KOPT-K1 (cell line): ENCODE results near the gene PRRG2.

Experiments
- H3K27ac ChIP-seq: fragments of 200-600 bp; sonication (generic); 2 replicates; pipeline ENCODE4 v1.5.1; 2016; ENCODE audit warnings: antibody characterized with exemption, mild to moderate bottlenecking, low read depth, low read length; ENCODE audit not compliant: poor library complexity, severe bottlenecking
- H3K36me3 ChIP-seq: fragments of 200-600 bp; sonication (generic); 2 replicates; pipeline ENCODE4 v1.5.1; 2017; ENCODE audit warnings: antibody characterized with exemption, mild to moderate bottlenecking, low read length, moderate library complexity; ENCODE audit not compliant: insufficient read depth
- H3K9me3 ChIP-seq: fragments of 200-600 bp; sonication (generic); 2 replicates; pipeline ENCODE4 v1.5.1; 2017; ENCODE audit warnings: antibody characterized with exemption, low read length, mild to moderate bottlenecking; ENCODE audit not compliant: insufficient read depth, poor library complexity, severe bottlenecking

The PRRG2 gene

DNA sequence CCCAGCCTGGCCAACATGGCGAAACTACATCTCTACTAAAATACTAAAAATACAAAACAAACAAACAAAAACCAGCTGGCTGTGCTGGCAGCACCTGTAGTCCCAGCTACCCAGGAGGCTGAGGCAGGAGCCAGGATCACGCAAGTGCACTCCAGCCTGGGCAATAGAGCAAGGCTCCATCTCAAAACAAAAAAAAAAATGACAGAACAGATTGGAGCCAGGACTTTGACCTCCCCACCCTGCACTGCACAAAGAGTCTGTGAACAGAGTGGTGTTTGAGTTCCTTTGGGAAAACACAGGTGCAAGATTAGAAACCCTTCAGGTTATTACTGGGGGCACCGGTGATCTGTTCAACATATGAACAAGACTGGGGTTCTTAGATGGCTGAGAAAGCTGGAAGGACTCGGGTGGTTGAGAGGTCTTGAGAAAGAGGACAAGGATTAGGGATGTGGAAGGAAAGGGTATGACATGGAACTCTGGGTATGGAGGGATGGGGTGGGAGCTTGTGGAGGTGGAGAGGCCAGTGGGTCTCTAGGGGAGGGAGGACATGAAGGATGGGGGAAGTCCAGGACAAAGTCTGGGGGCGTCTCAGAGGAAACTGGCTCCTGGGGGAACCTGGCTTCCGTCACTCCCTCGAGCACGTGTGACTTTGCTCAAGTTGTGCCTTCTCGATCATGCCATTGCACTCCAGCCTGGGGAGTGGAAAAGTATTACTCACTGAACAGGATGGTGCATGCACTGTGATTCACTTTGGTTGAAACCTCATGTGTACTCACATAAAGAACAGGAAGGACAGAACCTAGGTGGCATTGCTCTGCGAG, 27.5 kb upstream of the PRRG2 start:
- Histone ChIP-seq H3K36me3 (peaks cover 28% of the 10 kb centered on the region; the same call in 1 of the 2 replicates), H3K27ac (no peak overlapping the region), H3K9me3 (no peaks in the 10 kb centered on the region)

DNA sequence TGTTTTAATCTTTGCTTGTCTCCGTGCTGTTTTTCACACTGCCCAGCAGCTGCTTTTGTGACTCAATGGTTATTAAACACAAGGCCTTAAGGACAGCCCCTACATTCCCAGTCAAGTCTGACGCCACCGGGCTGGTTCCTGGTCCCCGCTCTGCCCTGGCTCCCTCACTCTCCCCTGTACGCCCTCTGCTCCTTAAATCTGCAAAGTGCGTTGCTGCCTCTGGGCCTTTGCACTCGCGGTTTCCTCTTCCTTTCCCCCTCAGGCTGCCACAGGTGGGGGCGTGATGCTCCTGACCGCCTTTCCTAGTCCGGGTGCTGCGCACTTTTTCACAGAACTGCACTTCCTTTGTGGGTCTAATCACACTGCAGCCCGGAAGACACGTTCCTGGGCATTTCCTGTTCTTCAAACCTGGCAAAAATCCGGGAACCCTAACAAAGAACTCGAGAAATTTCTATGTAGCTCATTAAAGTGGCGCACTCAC, 26.4 kb upstream of the PRRG2 start:
- Histone ChIP-seq H3K36me3 (peaks cover 39% of the 10 kb centered on the region), H3K9me3 (no peaks in the 10 kb centered on the region), H3K27ac (peak overlapping the region; percentile 12)

DNA sequence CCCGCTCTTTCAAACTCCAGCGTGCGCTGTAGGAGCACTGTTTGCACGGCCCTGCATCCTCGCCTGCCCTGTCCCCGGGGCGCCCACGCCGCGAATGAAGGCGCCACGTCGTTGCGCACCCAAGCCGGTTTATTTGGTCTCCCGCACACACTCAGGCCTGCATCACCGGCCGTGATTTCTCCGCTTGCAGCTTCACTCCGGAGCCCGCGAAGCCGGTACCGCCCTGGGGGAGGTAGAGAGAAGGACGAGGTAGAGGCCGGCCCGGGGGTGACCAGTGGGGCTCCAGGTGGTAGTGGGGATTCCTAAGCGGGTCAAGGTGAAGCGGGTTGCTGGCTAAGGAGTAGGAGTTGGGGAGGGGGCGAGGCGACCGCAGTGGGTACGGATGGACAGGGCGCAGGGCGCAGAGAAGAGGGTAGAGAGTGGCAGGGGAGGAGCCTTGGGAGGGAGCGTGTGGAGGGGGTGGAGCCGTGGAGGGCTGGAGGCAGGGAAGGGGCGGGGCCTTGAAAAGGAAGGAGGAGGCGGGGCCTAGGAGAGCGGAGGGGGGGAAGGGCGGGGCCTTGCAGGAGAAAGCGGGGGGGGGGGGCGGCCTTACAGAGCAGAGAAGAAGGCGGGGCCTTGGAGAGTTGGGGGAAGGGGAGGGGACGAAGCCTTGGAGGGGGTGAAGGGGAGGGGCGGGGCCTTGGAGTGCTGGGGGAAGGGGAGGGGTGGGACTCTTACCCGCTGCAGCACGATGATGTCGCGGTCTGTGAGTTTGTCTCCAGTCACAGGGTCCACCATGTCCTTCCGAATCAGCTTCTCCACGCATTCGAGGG, 25.3 kb upstream of the PRRG2 start:
- Histone ChIP-seq H3K27ac (no peak overlapping the region), H3K9me3 (no peaks in the 10 kb centered on the region), H3K36me3 (peaks cover 49% of the 10 kb centered on the region)

DNA sequence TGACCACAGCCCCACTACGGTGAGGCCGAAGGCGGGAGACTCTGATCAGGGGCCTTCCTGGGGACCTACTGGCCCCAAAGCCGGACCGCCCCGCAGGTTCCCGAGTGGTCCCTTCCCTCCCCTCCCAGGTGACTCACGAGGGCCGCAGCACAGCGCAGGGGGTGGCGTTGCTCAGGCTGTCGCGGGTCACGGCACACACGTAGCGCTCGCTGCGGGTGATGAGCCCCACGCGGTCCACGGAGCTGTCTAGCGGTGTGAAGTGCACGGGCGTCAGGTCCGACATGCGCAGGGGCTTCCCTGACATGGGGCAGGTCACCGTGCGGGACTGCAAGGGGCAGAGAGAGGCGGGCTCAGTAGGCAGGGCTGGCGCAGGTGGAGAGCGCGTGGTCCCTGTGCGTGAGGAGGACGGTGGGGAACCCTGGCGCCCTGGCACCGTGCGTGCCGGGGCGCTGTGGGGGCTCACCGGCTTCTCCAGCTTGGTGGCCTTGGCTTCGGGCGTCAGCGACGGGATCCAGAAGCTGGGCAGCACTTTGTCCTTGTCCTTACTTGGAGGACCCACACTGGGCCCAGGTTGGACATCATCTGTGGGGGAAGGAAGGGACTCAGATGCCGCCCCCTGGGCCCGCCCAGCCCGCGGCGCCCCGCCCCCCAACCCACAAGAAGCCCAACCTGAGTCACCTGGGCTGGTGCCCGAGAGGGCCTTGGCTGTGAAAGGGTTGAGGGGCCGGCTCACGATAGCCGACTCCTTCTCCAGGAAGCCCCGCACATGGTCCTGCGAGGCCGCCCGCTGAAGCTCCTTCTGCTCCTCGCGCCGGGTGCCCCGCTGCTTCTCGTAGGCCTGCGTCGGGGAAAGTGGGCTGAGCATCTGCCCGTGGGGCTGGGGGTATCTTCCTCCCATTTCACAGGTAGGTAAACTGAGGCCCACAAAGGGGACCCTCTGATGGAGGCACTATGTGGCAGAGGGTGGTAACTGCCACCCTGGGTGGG, 24.4 kb upstream of the PRRG2 start:
- Histone ChIP-seq H3K27ac (no peak overlapping the region), H3K36me3 (peaks cover 49% of the 10 kb centered on the region), H3K9me3 (no peaks in the 10 kb centered on the region)

DNA sequence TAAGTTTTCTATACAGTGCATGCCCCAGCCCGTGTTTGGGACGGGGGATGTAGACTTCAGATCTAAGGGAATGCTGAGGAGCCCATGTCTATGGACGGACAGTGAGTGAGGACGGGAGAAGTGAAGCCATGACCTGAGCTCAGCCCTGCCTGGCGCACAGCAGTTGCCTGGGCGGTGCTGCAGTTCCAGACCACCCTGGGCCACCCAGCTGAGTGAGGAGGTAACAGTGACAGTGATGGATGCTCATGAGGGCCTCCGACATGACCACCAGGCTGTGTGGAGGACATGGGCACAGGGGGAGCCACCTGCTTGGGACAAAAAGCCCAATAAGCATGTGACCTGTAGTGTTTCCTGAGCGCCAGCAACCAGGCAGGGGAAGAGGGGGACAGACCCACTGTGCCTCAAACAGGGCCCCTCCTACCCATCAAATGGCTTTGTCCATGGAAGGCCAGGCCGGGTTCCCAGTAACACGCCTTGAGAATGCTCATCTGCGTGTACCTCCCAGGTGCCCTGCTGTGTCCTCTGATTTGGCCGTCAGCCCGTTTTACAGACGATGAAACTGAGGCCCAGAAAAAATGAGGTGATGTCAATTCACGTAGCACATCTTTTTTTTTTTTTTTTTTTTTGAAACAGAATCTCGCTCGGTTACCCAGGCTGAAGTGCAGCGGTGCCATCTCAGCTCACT, 23.3 kb upstream of the PRRG2 start:
- peaks cover 49% of the 10 kb centered on the region for H3K36me3 ChIP-seq

DNA sequence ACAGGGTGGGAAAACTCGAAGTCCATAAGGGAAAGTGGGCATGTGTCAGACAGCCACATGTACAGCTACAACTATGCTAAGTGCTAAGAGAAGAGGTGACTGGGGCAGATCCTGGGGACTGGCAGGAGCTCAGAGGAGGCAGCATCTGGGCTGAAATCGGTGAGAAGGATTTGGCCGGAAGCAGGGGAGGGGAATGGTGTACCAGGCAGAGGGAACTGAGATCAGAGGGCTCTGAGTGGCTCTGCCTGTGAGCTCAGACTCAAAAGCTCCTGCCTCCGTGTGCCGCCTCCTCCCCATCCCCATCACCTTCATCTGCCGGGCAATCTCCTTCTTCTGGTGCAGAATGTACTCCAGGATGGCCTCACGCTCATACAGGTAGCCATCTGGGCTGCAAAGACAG, 22.5 kb upstream of the PRRG2 start:
- Histone ChIP-seq H3K27ac (no peak overlapping the region), H3K36me3 (peaks cover 49% of the 10 kb centered on the region), H3K9me3 (no peaks in the 10 kb centered on the region)

More for the DNA sequence above, 23.3 kb upstream of the PRRG2 start:
- H3K27ac ChIP-seq = no peak overlapping the region
- no peaks in the 10 kb centered on the region for H3K9me3 ChIP-seq

DNA sequence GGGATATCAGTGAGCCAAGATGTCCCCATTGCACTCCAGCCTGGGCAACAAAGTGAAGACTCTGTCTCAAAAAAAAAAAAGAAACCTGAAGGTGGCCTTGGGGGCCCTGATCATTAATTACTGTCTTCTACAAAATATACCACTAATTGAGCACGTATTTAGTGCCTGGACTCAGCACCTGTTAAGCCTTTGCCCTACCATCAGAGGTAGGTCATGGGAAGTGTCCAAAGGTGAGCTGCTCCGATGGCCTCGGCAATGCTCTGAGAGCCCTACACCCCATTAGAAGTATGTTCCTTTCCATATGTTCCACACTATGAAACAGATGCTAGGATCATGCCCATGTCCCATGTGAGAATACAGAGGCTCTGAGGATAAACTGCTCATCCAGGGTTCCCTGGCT, 21.7 kb upstream of the PRRG2 start:
- peaks cover 51% of the 10 kb centered on the region for H3K36me3 ChIP-seq

DNA sequence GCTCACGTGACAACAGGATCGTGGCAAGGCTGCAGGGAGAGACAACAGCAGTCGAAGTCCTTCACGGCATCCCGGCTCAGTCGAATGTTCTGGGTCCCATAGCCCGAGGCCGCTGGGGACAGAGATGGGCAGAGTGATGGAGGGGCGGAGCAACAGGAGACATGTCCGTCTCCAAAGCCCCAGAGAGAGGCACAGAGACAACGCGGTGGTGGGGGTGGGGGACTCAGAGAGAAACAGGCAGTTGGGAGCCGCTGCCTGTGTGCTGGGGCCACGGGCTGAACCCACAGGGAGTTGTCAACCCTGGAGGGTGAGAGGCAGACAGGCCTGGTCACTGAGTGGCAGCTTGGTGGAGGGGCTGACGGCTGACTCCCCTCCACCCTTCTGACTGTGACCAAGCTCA, 21.2 kb upstream of the PRRG2 start:
- no peak overlapping the region for H3K27ac ChIP-seq
- H3K9me3 ChIP-seq = no peaks in the 10 kb centered on the region
- H3K36me3 ChIP-seq = peaks cover 56% of the 10 kb centered on the region

More for the DNA sequence above, 21.7 kb upstream of the PRRG2 start:
- Histone ChIP-seq H3K9me3 (no peaks in the 10 kb centered on the region), H3K27ac (no peak overlapping the region)

DNA sequence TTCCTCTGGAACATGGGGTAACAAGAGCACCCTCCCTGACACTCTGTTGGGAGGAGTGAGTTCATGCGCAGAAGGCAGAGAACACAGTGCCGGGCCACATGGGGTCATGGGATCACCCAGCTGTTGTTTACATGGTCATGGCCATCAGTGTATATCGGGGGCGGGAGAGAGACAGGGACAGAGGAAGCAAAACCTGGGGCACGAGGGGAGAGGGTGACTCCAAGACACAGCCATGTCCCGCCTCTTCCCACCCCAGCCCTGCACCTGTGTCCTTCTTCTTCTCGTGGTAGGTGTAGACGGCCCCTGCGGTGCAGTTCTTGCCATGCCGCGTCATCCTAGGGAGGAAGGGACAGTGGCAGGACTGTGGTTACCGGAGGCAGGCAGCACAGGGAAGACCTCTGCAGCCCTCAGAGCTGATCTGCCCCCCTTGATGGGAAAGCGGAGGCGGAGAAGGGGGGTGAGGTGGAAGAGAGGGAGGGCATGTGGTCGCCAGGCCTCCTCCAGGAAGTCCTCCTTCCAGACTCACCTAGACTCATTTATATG, 20.7 kb upstream of the PRRG2 start:
- Histone ChIP-seq H3K36me3 (peaks cover 58% of the 10 kb centered on the region), H3K27ac (no peak overlapping the region), H3K9me3 (no peaks in the 10 kb centered on the region)

DNA sequence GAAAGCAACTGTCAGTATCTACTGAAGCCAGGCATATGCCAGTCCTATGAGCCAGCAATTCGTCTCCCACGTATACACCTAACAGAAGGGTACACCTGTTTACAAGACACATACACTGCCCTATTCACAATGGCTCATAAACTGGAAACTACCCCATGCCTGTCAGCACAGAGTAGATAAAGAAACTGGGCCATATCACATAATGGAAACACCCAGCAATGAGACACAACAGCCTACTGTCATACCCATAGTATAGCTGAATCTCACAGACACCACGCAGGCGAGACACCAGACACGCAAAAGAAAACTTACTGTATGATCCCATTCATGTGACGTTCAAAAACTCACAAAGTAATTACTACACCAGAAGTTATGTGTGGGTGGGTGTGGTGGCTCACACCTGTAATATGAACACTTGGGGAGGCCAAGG, 16.5 kb upstream of the PRRG2 start:
- Histone ChIP-seq H3K27ac (no peak overlapping the region), H3K36me3 (peaks cover 21% of the 10 kb centered on the region), H3K9me3 (no peaks in the 10 kb centered on the region)

DNA sequence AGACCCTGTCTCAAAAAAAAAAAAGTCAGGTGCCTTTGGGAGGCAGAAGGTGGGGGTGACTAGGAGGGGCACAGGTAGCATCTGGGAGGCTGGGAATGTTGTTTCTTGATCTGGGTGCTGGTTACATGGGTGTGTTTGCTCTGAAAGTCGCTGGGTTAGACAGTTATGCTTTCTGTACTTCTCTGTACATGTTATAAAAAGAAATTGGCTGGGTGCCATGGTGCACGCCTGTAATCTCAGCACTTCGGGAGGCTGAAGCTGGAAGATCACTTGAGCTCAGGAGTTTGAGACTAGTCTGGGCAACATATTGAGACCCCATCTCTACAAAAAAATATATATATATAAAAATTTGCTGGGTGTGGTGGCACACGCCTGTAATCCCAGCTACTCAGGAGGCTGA, 15.9 kb upstream of the PRRG2 start:
- Histone ChIP-seq H3K27ac (no peak overlapping the region), H3K36me3 (peaks cover 15% of the 10 kb centered on the region), H3K9me3 (no peaks in the 10 kb centered on the region)

DNA sequence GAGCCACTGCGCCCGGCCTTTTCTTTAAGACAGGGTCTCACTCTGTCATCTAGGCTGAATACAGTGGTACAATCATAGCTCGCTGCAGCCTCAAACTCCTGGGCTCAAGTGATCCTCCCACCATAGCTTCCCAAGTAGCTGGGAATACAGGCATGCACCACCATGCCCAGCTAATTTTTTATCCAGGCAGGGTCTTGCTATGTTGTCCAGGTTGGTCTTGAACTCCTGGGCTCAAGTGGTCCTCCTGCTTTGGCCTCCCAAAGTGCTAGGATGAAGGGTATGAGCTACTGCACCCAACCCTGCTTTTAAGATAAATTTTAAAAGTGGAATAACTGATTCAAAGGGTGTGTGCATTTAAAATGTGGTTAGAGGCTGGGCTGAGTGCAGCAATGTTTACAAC, 14.8 kb upstream of the PRRG2 start:
- Histone ChIP-seq H3K9me3 (no peaks in the 10 kb centered on the region), H3K36me3 (peaks cover 10% of the 10 kb centered on the region; the same call in 1 of the 2 replicates), H3K27ac (no peak overlapping the region)

DNA sequence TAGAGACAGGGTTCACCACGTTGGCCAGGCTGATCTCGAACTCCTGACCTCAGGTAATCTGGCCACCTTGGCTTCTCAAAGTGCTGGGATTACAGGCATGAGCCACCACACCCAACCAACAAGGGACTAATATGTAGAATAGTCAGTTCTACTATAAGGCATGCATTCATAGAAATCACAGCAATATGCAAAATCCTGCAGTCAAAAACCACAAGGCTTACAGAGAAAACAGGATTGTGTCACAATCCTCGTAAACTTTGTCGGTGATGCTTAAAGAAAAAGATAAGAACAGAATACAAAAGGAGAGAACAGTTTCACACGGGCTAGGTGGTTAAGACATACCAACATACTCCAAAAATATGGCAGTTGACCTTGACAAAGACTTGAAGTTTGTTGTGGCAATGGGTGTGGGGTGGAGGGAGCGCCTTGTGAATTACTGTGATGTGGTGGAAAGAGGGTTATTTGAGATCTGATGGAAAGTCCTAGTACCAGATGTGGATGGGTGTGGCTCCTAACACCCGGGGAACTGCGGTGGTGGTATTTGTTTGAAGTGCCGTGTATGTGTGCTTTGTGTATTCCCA, 13.2 kb upstream of the PRRG2 start:
- peaks cover 11% of the 10 kb centered on the region; the same call in 1 of the 2 replicates for H3K36me3 ChIP-seq
- peak overlapping the region; percentile 13 for H3K27ac ChIP-seq
- H3K9me3 ChIP-seq = no peaks in the 10 kb centered on the region
